Measurements from ENCODE around the gene JDP2.

DNA sequence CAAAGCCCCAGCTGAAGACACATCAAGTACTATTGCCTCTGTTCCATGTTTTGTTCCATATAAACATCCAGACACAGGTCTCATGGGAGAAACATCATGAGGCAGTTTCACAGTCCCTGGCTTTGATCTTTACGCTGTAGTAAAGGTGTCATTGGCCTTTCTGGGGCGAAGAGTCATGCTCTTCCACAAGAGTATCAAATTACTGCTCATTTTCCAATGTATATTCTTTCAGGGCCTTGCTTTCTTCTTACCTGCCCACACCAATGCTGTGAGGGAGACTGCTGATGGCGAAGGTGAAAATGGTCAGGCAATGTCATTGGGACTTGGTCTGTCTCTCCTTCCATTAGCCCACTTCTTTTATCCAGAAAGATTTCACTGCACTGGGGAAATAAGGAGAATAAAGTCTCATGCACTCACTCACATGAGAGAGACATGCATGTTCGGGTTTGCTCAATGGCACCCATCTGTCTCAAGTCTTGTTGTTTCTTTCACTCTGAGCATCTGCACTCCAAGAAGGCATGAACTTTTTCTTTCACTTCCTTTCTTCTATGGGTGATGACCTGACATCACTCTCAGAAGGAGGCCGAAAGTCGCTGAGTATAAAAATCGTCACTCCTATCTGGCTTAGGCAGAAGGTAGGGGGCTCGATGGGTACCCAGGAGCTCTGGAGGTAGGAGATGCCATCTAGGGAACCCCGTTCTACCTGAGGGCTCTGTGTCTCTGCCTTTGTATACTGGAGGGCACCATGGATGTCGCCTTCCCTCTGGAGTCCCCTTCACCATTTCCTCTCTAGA is 1.3 kb upstream of the JDP2 start:
- TF ChIP-seq CTCF (conservative IDR thresholded peaks at IDR 0.05; ENCODE audit: low read depth, low read length) (no peak), CEBPB (IDR thresholded peaks at IDR 0.05; ENCODE audit: low read depth, low read length) (no peak), MXI1 (IDR thresholded peaks at IDR 0.05; ENCODE audit: borderline replicate concordance, low read depth, low read length) (no peak)
